Measurements from ENCODE around the gene INHBC.

The INHBC gene

DNA sequence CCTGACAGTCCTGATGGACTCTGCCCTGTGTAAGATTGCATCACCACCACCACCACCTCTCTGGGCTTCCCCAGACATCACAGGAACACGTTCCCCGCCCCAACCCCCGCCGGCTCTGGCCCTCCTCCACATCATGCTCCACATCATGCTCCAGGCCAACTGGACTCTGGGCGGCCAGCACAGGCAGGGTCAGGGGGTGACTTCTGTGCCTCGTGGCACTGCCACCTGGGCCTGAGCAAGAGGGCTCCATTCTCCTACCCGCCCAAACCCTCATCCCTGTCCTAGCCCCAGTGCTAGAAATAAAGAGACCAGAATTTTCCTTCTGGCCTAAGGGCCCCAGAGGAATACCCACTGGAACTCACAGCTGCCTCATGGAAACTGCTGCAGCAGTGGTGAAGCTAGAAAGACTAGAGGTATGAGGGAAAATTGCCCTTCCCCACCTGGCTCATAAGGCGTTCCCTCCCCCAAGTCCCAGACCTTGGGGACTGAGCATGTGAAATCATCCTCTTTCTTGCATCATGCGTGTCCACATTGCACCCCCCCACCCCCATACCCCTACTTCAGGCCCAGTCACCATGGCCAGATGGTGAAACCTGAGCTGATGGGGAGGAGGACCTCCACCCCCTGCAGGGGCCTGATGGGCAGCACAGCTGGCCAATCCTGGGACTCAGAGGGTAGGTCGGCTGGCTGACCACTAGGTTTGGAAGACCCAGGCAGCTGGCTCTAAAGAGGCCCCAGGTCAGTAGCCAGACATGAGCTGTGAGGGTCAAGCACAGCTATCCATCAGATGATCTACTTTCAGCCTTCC, 20.2 kb downstream of the INHBC start, which contains the start of gene INHBE:
Gene INHBE (plus strand): TSS at position 742 of the 808 bp plus-strand sequence. CDS start 230 bp downstream, outside the sequence.
- no peak for DNase-seq

DNA sequence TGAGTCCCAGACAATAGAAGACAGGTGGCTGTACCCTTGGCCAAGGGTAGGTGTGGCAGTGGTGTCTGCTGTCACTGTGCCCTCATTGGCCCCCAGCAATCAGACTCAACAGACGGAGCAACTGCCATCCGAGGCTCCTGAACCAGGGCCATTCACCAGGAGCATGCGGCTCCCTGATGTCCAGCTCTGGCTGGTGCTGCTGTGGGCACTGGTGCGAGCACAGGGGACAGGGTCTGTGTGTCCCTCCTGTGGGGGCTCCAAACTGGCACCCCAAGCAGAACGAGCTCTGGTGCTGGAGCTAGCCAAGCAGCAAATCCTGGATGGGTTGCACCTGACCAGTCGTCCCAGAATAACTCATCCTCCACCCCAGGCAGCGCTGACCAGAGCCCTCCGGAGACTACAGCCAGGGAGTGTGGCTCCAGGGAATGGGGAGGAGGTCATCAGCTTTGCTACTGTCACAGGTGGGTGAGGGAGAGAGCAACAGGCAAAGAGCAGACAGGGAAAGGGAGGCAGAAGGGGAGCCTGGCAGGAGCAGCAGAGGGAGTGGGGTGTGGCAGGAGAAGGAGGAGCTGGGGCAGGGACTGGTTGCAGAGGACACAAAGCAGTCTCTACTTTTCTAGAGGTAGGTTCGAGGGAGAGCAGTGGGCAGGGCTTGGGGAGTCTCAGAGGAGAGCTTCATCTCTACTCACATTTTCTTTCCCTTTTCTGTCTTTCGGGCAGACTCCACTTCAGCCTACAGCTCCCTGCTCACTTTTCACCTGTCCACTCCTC, 21.0 kb downstream of the INHBC start:
- DNase-seq = no peak

DNA sequence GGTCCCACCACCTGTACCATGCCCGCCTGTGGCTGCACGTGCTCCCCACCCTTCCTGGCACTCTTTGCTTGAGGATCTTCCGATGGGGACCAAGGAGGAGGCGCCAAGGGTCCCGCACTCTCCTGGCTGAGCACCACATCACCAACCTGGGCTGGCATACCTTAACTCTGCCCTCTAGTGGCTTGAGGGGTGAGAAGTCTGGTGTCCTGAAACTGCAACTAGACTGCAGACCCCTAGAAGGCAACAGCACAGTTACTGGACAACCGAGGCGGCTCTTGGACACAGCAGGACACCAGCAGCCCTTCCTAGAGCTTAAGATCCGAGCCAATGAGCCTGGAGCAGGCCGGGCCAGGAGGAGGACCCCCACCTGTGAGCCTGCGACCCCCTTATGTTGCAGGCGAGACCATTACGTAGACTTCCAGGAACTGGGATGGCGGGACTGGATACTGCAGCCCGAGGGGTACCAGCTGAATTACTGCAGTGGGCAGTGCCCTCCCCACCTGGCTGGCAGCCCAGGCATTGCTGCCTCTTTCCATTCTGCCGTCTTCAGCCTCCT, 21.6 kb downstream of the INHBC start:
- peak in 2 of 51 donors; percentile 6 to 23 for DNase-seq

DNA sequence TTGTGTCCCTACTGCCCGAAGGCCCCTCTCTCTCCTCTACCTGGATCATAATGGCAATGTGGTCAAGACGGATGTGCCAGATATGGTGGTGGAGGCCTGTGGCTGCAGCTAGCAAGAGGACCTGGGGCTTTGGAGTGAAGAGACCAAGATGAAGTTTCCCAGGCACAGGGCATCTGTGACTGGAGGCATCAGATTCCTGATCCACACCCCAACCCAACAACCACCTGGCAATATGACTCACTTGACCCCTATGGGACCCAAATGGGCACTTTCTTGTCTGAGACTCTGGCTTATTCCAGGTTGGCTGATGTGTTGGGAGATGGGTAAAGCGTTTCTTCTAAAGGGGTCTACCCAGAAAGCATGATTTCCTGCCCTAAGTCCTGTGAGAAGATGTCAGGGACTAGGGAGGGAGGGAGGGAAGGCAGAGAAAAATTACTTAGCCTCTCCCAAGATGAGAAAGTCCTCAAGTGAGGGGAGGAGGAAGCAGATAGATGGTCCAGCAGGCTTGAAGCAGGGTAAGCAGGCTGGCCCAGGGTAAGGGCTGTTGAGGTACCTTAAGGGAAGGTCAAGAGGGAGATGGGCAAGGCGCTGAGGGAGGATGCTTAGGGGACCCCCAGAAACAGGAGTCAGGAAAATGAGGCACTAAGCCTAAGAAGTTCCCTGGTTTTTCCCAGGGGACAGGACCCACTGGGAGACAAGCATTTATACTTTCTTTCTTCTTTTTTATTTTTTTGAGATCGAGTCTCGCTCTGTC, 22.3 kb downstream of the INHBC start:
- no peak for DNase-seq

DNA sequence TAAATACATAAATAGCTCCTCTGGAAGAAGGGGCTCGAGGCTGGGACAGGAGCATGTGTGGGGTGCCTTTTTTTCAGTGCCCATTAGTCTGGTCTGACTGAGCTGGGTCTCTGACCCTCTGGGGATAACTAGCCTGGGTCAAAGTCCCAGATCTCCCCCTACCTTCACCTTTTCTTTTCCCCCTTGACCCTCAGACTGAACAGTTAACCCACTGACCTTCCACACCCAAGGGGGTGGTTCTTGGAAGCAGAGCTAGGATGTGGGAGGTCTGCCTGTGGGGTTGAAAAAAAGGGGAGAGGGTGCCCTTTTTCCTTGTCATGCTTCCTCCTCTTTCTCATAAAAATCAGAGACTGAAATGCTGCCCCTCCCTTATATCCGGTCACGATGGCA, 24.1 kb downstream of the INHBC start:
- DNase-seq = no peak

DNA sequence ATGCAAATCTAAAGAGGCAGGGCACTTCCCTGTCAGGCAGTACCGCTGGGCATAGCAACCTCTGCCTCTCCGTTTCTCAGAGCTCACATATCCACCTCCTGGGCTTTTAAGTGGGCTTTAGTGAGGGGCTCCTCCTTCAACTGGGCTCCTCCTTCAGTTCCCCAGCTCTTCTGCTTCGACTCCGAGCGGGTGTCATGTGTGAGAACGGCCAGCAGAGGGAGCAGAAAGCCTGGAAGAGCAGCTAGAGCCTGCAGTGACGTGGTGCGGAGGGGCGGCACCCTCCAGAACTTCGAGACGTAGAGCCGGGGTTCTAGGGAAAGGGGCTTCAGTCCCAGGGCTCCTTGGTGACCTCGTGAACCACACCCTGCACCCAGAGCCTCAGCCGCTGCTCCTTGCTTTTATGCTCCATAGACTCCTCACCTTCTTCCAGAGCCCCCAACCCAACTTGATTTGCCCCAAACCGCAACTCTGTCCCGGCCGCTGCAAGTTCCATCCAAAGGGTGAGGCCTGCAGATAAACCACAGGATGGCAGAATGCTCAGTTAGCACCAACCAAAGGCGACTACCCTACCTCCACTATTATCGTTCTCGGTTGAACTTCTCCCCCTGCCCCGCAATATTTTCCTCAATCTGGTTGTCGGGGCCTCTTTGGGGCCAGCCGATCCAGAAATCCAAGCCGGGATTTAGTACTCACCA, 24.6 kb downstream of the INHBC start:
- peak; percentile 53 to 92 (median 83) for DNase-seq

DNA sequence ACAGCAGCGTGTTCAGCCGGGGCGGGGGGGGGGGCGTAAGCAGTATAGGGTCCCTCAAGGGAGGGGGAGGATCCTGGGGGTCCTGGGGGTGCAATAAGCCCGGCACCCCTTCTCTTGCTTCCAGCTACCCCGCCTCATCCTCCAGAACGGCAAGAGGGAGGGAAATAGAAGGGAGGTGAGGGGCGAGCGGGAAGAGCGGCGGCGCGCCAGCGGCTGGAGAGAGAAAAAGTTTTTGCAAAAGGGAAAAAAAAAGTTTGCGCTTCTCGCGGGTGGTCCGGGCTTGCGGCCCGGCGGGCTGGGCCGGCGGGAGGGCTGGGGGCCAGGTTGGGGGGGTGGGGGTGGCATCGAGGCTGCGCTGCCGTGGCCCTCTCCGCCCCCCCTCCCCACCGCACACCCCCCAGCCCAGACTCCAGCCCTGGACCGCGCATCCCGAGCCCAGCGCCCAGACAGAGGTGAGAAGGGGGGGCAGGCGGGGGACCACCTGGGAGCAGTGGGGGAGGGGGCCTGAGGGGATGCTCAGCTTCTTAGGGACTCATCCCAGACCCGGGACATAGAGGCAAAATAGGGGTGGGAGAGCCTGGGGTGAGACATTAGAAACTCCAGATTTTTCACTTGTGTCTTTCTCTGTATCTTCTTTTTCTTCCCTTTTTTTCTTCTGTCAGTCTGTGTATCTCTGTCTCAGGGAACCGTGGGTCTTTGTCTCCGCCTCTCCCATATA, 25.3 kb downstream of the INHBC start, which contains the start of gene GLI1:
Gene GLI1 (plus strand): TSS at position 36 of the 718 bp plus-strand sequence. CDS start 3,907 bp downstream, outside the sequence.
- peak in 9 of 51 donors; percentile 23 to 75 (median 65) for DNase-seq

- DNase-seq = no peak
Measured at GRCh38 chr12:57460468-57460784, 25.8 kb downstream of the INHBC start.

DNA sequence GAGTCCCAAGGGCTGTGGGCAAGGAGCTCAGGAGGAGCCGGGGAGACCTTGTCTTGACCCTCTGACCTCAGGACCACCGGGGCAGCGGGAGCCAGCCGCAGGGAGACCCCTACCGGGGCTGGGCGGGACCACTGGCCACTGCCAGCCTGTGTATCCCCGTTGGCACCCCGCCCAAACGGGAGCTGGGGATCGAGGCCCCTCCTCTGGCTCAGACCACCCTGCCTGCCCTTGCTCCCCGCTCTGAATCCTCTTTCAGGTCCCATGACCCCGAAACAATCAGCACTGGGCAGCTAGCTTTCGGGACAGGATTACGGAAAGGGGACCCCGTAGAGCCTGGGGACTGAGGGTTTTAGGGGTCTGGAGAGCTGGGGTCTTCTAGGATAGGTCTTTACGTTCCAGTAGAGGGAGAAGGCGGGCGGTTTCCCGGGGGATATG, 26.3 kb downstream of the INHBC start:
- peak in 5 of 51 donors; percentile 20 to 53 (median 32) for DNase-seq

DNA sequence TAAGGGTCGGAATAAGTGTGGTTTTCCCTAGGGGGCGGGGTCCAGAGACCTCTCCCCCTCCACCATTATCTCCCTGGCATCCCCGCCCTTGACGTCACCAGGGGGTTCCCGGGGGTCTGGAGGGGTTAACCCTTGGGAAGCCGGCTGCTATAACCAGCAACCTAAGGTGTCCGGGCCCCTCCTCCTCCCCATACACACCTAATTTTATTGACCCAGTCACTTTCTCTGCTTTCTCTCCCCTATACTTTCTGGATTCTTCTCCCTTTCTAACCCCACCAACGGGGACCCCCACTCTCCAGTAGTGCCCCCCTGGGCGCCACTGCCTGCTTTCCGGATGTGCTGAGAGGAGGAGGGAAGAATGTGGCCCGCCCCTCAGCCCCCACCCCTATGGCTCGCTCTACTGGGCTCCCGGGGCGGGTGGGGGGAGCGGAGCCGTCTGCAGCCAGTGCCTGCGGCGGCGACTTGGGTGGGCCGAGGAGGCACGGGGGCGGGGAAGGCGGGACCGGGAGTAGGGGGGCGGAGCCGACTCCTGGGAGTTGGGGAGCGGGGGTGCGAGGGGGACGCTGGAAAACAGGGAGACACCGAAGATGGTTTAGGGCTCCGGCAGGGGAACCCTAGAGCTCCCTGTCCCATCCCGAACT, 26.8 kb downstream of the INHBC start:
- peak in 30 of 51 donors; percentile 10 to 75 (median 44) for DNase-seq

- peak in 2 of 51 donors; percentile 17 to 41 for DNase-seq
Measured at GRCh38 chr12:57461917-57462250, 27.3 kb downstream of the INHBC start.

DNA sequence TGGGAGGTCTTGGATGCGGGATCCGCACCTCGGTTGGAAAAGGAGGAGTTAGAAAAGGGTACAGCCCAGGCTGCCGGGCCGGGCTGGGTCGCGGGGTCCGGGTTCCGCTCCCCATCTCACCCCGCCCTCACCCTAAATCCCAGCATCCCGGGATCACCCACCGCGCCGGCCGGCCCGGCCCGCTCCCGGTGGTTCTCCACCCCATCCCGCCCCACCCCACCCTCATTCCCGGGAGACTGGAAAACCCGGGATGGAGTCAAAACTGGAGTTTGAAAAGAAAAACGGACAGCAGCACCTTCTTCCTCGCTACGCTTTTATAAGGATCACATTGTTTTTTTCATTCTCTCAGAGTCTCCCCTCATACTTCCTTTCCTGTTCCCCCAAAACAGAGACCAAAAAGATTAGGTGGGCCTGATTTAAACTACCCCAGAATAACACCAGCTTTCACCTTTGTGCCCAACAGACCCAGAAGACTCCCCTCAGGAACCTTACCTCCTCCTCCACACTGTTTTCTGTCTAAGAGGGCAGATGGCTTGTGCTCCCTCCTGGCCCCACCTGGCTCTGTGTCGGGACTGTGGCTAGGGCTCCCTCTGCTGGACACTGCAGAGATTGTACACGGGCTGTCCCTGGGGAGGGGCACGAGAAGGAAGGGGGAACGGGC, 27.8 kb downstream of the INHBC start:
- peak in 49 of 51 donors; percentile 14 to 84 (median 60) for DNase-seq

GRCh38 chr12:57462912-57463253, 28.3 kb downstream of the INHBC start:
- peak in 1 of 51 donors; percentile 5 for DNase-seq

DNA sequence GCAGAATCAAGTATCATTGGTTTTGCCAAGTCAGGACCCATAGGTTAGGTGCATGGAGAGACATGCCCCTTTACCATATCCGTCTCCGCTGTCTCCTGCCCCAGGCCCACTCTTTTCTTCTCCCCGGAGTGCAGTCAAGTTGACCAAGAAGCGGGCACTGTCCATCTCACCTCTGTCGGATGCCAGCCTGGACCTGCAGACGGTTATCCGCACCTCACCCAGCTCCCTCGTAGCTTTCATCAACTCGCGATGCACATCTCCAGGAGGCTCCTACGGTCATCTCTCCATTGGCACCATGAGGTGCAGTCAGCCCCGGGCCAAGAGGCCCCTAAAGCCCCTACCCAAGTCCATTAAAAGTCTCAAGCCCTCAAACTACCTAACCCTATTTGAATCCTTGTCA, 30.0 kb downstream of the INHBC start:
- no peak for DNase-seq

DNA sequence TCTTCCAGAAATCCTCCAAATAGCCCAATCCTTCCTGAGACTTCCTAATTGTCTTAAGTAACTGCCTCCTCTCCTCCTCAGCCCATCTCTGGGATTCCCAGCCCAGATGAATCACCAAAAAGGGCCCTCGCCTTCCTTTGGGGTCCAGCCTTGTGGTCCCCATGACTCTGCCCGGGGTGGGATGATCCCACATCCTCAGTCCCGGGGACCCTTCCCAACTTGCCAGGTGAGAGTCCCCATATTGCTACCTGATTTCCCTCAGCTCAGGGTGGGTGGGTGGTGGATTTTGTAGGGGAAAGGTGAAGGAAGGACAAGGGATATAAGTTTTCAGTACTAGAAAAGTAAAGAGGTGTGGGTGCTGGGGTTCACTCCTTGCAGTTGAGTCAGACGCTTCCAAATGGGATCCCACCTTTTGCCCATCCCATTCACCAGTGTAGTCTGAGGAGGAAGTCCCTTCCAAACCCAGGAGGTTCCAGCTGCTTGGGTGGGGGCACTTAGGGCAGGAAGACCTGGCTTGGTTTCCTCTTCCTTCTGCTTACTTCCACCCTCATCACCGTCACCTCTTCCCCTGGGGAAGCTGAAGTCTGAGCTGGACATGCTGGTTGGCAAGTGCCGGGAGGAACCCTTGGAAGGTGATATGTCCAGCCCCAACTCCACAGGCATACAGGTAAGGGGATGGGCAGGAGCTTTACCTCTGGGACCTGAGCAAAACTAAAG, 30.6 kb downstream of the INHBC start:
- DNase-seq = no peak

DNA sequence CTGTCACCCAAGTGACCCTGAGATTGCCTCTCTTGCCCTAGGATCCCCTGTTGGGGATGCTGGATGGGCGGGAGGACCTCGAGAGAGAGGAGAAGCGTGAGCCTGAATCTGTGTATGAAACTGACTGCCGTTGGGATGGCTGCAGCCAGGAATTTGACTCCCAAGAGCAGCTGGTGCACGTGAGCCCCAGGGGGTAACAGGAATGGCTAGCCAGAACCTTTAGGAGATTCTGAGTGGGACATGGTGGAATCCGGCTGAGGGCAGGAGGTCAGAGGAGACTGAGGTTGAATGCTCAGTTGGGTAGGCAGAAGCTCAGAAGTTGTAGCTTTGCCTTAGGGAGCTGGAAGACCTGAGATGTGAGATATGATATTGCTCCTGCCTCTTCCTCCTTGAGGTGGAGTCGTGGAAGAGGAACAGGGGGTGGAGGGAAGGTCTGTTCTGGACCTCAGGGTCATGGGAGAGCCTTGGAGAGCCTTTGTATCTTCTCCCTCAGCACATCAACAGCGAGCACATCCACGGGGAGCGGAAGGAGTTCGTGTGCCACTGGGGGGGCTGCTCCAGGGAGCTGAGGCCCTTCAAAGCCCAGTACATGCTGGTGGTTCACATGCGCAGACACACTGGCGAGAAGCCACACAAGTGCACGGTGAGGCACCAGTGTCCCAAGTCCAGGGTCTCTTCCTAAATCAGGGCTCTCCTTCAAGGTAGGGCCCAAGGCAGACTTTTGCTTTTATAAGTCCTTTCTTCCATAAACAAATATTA, 31.3 kb downstream of the INHBC start:
- DNase-seq = no peak

GRCh38 chr12:57467212-57467874, 32.8 kb downstream of the INHBC start:
- no peak for DNase-seq

Measured in hypothalamus (tissue), 51 donors.